ENCODE data around the gene TSPAN7. TPM values are rescaled to one million over a fixed set of nuclear protein-coding genes. Genes with fewer than 3 reads are reported as not detected.

TSPAN7 gene
- total RNA-seq, 1 experiment from 2014 or later: not detected

GRCh38 chrX:38552721-38553120 lies 8.6 kb upstream of the TSPAN7 start:
- Histone ChIP-seq H3K4me3 (no peak overlapping the region), H3K36me3 (ENCODE audit: low read depth) (no peaks in the 10 kb centered on the region), H3K9me2 (ENCODE audit: insufficient read depth) (no peaks in the 10 kb centered on the region), H3F3A (ENCODE audit: insufficient read depth, low read depth) (no peaks in the 10 kb centered on the region), H3K27me3 (ENCODE audit: insufficient read depth, low read depth) (no peaks in the 10 kb centered on the region), H3K79me2 (ENCODE audit: low read depth) (no peaks in the 10 kb centered on the region), H4K20me1 (ENCODE audit: insufficient read depth) (no peaks in the 10 kb centered on the region), H3K27ac (no peak overlapping the region), H3K4me1 (replicated peaks; ENCODE audit: insufficient read depth) (no peaks in the 10 kb centered on the region), H3K9me3 (ENCODE audit: insufficient read depth, low read depth) (no peaks in the 10 kb centered on the region), H3K4me2 (no peak overlapping the region), H2AFZ (no peak overlapping the region)
- BruUV-seq (replicated peaks): no TSS peak
- intact Hi-C loops (cut with micrococcal nuclease; ENCODE audit: unreplicated experiment): no loop called here
- POLR2A ChIA-PET (ENCODE audit: unreplicated experiment): no interaction called here
- DNase-seq: no peak
- CTCF ChIA-PET: no interaction called here
- TF ChIP-seq EZH2 (IDR thresholded peaks at IDR 0.05; ENCODE audit: low read depth) (no peak), CTCF (conservative IDR thresholded peaks at IDR 0.05) (no peak)

- Histone ChIP-seq H3K36me3 (ENCODE audit: low read depth) (no peaks in the 10 kb centered on the region), H3K27me3 (ENCODE audit: insufficient read depth, low read depth) (no peaks in the 10 kb centered on the region), H3F3A (ENCODE audit: insufficient read depth, low read depth) (no peaks in the 10 kb centered on the region), H2AFZ (no peak overlapping the region), H3K9me3 (ENCODE audit: insufficient read depth, low read depth) (no peaks in the 10 kb centered on the region), H3K27ac (no peak overlapping the region), H3K9me2 (ENCODE audit: insufficient read depth) (no peaks in the 10 kb centered on the region), H3K79me2 (ENCODE audit: low read depth) (no peaks in the 10 kb centered on the region), H4K20me1 (ENCODE audit: insufficient read depth) (no peaks in the 10 kb centered on the region), H3K4me3 (no peak overlapping the region), H3K4me1 (replicated peaks; ENCODE audit: insufficient read depth) (no peaks in the 10 kb centered on the region), H3K4me2 (no peak overlapping the region)
- CTCF ChIA-PET: no interaction called here
- no peak for TF ChIP-seq CTCF (conservative IDR thresholded peaks at IDR 0.05)
- TF ChIP-seq EZH2 (IDR thresholded peaks at IDR 0.05; ENCODE audit: low read depth): no peak
- no peak for DNase-seq
- BruUV-seq (replicated peaks): no TSS peak
- POLR2A ChIA-PET (ENCODE audit: unreplicated experiment): no interaction called here
- intact Hi-C loops (cut with micrococcal nuclease; ENCODE audit: unreplicated experiment): no loop called here
These were observed 2.7 kb upstream of the TSPAN7 start for GRCh38 chrX:38558686-38559085.

- Histone ChIP-seq H3K4me1 (replicated peaks; ENCODE audit: insufficient read depth) (no peaks in the 10 kb centered on the region), H2AFZ (no peak overlapping the region), H3K4me2 (no peak overlapping the region), H3K9me2 (ENCODE audit: insufficient read depth) (no peaks in the 10 kb centered on the region), H3K27me3 (ENCODE audit: insufficient read depth, low read depth) (no peaks in the 10 kb centered on the region), H3K79me2 (ENCODE audit: low read depth) (no peaks in the 10 kb centered on the region), H3K9me3 (ENCODE audit: insufficient read depth, low read depth) (no peaks in the 10 kb centered on the region), H3K4me3 (no peak overlapping the region), H4K20me1 (ENCODE audit: insufficient read depth) (no peaks in the 10 kb centered on the region), H3K36me3 (ENCODE audit: low read depth) (no peaks in the 10 kb centered on the region), H3F3A (ENCODE audit: insufficient read depth, low read depth) (no peaks in the 10 kb centered on the region), H3K27ac (no peak overlapping the region)
- no peak for DNase-seq
- TF ChIP-seq EZH2 (IDR thresholded peaks at IDR 0.05; ENCODE audit: low read depth): no peak
- TF ChIP-seq CTCF (conservative IDR thresholded peaks at IDR 0.05): no peak
- CTCF ChIA-PET: no interaction called here
- POLR2A ChIA-PET (ENCODE audit: unreplicated experiment): no interaction called here
- intact Hi-C loops (cut with micrococcal nuclease; ENCODE audit: unreplicated experiment): no loop called here
- BruUV-seq (replicated peaks): no TSS peak
These were observed 591 bp upstream of the TSPAN7 start for GRCh38 chrX:38560776-38561125.
